Mesodermal cell (in vitro differentiated cells): ENCODE measurements around the gene PTGR2.
A peak's percentile ranks its signal among the peaks of the same experiment; 100 is the strongest.
"Not testable (repeated sequence)": the region's sequence is repeated elsewhere in the genome, so short reads cannot be mapped to it uniquely, and the experiment has no call there.

ENCODE experiments used
- H3K27ac ChIP-seq: 2 replicates; pipeline ENCODE4 v1.7.0; 2013; ENCODE audit warnings: mild to moderate bottlenecking, low read depth, low read length, moderate library complexity; ENCODE audit not compliant: severe bottlenecking
- H3K36me3 ChIP-seq: 2 replicates; pipeline ENCODE4 v1.7.1; 2013; ENCODE audit warnings: mild to moderate bottlenecking, low read length, moderate library complexity; ENCODE audit not compliant: control insufficient read depth, insufficient read depth
- H3K4me1 ChIP-seq: one replicate; pipeline ENCODE4 v1.7.1; 2013; ENCODE audit warnings: mild to moderate bottlenecking, low read length; ENCODE audit not compliant: insufficient read depth, control insufficient read depth, poor library complexity, severe bottlenecking
- H3K4me3 ChIP-seq: 2 replicates; pipeline ENCODE4 v1.7.0; 2013; ENCODE audit warnings: low read length, control low read depth, mild to moderate bottlenecking; ENCODE audit not compliant: insufficient read depth, poor library complexity, severe bottlenecking; ENCODE audit errors: extremely low read depth
- H3K9me3 ChIP-seq: 2 replicates; pipeline ENCODE4 v1.7.1; 2013; ENCODE audit warnings: mild to moderate bottlenecking, low read length, moderate library complexity; ENCODE audit not compliant: control insufficient read depth
- WGBS, 2 experiments: methylation state at CpG; one replicate each; pipeline ENCODE4 v1.1.5; 2013; ENCODE audit warnings: missing lambda C conversion rate in 2 of 2; ENCODE audit not compliant: insufficient coverage in 2 of 2; 5-methylcytosine and 5-hydroxymethylcytosine counted together

The PTGR2 gene

DNA sequence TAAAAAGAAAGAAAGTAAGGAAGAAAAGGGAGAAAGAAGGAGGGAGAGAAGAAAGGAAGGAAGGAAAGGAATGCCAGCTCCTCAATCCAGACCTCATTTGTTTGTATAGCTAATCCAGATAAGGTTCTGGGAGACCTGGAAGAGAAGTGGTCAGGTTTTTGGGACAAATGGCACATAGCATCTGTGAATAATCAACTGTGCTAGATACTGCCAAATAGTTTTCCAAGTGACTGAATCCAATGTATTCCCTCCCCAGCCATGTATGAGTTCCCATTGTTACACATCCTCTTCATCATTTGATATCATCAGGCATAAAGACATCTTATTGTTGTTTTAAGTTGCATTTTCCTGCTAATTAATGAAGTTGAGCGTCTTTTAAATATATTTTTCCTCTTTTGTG, 18.6 kb upstream of the PTGR2 start:
- H3K36me3 ChIP-seq = no peaks in the 10 kb centered on the region
- H3K9me3 ChIP-seq = no peaks in the 10 kb centered on the region
- H3K4me3 ChIP-seq = no peak overlapping the region
- WGBS, 2 experiments = 100% methylated on average over 1 of the region's 1 CpG; no CpG with 5 or more reads in 1 of the 2 experiments
- peaks cover 13% of the 10 kb centered on the region for H3K4me1 ChIP-seq
- H3K27ac ChIP-seq = no peak overlapping the region

DNA sequence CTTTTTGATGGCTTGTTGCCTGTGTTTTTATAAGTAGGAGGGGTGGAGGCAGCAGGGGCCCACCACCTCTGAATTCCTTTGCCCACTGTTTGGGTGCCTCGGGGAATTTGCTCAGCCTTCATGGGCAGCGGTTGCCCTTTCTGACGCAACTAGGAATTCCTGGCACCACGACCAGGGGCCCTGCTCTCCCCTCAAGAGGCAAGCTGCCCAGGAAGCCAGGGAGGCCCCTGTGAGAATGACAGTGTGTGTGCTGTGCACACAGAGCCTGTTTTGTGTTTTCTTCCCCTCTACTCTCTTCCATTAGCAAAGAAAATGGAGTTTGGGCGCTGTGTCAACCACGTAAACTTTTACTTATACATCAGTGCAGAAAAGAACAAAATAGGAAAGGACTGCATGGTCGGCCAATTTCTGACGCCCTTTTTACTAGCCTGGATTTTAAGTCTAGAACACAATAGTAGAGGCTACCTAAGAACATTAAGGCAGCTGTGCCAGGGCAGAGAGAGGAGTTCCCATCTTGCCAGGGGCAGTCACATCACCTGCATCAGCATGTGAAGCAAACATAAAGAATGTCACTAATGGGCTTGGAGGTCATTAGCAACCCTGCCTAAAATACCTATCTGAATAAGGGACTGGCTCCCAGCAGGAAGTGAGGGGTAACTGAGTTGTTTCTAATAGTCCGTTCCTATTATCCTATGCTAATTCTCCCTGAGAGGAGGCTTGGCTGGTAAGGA, 17.9 kb upstream of the PTGR2 start:
- WGBS, 2 experiments = 60 to 67% methylated on average over 3 to 5 of the region's 9 CpGs
- H3K4me1 ChIP-seq = peaks cover 13% of the 10 kb centered on the region
- no peaks in the 10 kb centered on the region for H3K9me3 ChIP-seq
- no peak overlapping the region for H3K4me3 ChIP-seq
- H3K36me3 ChIP-seq = no peaks in the 10 kb centered on the region
- peak overlapping the region; percentile 30 for H3K27ac ChIP-seq

DNA sequence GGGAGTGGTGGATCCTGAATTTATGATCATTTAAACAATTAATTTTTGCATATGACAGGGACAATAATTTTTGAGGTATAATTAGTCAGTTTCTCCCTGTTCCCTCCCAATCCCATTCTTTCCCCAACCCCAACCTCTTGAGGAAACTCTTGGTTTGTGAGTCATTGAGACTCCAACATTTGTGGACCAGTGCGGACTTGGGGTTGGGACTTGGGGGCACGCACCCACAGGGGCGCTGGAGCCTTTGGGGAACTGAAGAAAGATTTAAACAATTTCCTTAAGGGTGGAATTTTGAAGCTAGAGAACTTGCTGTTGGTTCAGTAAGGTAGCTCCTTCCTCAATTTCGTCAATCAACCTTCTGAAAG, 17.4 kb upstream of the PTGR2 start:
- no peaks in the 10 kb centered on the region for H3K9me3 ChIP-seq
- H3K36me3 ChIP-seq = no peaks in the 10 kb centered on the region
- H3K4me1 ChIP-seq = peaks cover 13% of the 10 kb centered on the region
- no peak overlapping the region for H3K27ac ChIP-seq
- WGBS, 2 experiments = 64 to 100% methylated on average over 1 to 2 of the region's 4 CpGs
- no peak overlapping the region for H3K4me3 ChIP-seq

DNA sequence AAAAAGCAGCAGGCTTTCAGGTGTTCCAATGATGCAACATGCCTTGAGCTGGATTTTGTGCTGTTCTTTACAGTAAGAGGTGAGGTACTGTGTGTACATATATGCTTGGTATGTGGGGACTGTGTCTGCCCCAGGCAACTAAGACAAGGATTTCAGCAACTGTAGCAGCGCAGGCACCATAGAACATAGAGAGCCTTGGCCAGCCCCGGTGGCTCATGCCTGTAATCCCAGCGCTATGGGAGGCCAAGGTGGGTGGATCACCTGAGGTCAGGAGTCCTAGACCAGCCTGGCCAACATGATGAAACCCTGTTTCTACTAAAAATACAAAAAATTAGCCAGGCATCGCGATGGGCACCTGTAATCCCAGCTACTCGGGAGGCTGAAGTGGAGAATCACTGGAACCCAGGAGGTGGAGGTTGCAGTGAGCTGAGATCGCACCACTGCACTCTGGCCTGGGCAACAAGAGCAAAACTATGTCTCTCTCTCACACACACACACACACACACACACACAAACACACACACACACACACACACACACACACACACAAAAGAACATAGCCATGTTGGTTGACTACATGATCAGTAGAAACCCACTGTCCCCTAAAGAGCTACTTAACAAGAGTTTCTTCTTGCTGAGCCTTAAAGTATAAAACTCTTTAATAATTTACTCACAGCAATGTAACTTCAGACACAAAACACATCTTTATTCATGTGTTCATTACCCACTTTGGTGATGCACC, 13.2 kb upstream of the PTGR2 start:
- WGBS, 2 experiments = 92 to 93% methylated on average over 6 of the region's 7 CpGs
- H3K9me3 ChIP-seq, H3K36me3 ChIP-seq, H3K4me3 ChIP-seq, H3K27ac ChIP-seq, H3K4me1 ChIP-seq: not testable (repeated sequence)

DNA sequence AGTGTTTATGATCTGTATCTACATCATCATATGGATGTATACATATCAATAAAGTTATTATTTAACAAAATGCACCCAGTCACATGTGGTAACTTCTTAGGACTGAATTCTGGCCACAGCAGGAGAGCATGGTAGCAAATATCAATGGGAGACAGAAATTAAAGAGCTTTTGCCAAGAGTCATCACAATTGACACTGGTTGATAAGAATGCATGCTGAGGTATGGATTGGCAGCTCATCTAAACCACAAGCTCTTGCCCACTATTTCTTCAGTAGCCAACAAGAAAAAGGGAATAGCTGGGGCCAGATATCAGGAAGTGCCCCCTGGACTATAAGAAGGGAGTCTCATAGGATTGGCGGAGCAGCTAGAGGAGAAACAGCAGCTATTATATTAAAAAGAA, 9.4 kb upstream of the PTGR2 start:
- Histone ChIP-seq H3K36me3 (no peaks in the 10 kb centered on the region), H3K9me3 (peaks cover 4% of the 10 kb centered on the region), H3K4me3 (no peak overlapping the region), H3K4me1 (no peaks in the 10 kb centered on the region), H3K27ac (no peak overlapping the region)
- 86 to 100% methylated on average over 1 of the region's 1 CpG for WGBS, 2 experiments

DNA sequence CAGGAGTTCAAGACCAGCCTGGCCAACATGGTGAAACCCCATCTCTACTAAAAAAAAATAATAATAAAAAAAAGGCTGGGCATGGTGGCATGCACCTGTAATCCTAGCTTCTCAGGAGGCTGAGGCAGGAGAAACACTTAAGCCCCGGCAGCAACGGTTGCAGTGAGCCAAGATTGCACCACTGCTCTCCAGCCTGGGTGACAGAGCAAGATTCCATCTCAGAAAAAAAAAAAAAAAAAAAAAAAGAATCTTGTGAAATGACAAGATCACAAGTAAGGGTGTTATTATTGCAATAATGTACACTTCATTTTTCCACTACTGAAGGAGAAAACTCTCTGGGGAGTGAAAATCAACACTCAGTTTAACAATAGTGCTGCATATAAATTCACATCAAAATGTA, 8.8 kb upstream of the PTGR2 start:
- Histone ChIP-seq H3K36me3 (no peaks in the 10 kb centered on the region), H3K9me3 (peaks cover 4% of the 10 kb centered on the region), H3K4me3 (no peak overlapping the region), H3K27ac (no peak overlapping the region), H3K4me1 (no peaks in the 10 kb centered on the region)
- WGBS, 2 experiments = 83 to 86% methylated on average over 2 of the region's 2 CpGs

DNA sequence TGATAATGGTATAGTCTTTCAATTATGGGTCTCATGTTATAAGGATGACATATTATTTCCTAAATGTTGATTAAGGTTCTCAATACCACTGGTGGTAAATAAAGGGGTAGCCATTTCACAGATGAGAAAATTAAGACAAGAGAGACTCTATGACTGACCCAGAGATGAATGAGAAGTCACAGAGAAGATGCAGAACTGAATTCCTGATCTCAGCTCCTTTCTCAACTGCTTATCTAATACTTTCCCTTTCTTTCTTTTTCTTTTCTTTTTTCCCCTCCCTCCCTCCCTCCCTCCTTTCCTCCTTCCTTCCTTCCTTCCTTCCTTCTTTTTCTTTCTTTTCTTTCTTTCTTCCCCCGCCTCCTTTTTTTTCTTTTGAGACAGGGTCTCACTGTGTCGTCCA, 8.3 kb upstream of the PTGR2 start:
- Histone ChIP-seq H3K27ac (no peak overlapping the region), H3K9me3 (peaks cover 4% of the 10 kb centered on the region), H3K4me1 (no peaks in the 10 kb centered on the region), H3K36me3 (no peaks in the 10 kb centered on the region), H3K4me3 (no peak overlapping the region)
- 57 to 100% methylated on average over 1 of the region's 2 CpGs for WGBS, 2 experiments

DNA sequence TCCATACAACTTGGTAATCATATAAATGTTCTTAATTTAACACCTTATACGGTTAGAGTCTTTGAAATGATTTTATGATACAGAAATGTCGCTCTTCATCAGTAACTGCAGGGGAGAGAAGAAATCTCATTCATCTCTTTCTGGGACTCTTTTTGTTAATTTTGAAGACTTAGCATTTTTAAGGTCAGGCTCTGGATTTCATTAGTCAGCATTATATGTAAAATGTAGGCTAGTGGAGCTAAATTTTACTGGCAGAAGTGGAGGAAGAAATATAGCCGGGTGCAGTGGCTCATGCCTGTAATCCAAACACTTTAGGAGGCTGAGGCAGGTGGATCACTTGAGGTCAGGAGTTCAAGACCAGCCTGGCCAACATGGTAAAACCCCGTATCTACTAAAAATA, 4.7 kb upstream of the PTGR2 start:
- Histone ChIP-seq H3K36me3 (no peaks in the 10 kb centered on the region), H3K4me1 (peaks cover 6% of the 10 kb centered on the region), H3K9me3 (peaks cover 4% of the 10 kb centered on the region), H3K27ac (no peak overlapping the region), H3K4me3 (no peak overlapping the region)
- 71% methylated on average over 1 of the region's 4 CpGs; no CpG with 5 or more reads in 1 of the 2 experiments for WGBS, 2 experiments

DNA sequence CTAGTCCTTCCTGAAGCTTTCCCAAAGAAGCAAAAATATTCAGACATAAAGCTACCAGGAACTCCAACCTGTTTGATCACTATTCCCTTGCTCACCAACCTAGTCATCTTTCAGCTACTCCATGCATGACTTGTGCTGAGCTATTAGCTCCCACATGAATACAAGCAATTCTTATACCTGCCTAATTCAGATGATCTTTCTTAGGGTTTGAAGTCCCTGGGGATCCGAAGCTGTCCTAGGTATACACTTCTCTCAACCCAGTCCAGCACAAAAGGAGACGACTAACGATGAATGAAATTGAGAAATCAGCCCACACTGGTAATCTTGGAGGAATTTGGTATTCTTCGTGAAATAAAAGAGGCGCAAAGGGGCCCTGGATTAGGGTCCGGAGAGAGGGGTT, 631 bp upstream of the PTGR2 start:
- Histone ChIP-seq H3K36me3 (peaks cover 3% of the 10 kb centered on the region), H3K4me1 (peaks cover 6% of the 10 kb centered on the region), H3K4me3 (peak overlapping the region; percentile 76), H3K27ac (peak overlapping the region; percentile 97), H3K9me3 (peaks cover 2% of the 10 kb centered on the region)
- 81 to 94% methylated on average over 2 to 3 of the region's 6 CpGs for WGBS, 2 experiments

DNA sequence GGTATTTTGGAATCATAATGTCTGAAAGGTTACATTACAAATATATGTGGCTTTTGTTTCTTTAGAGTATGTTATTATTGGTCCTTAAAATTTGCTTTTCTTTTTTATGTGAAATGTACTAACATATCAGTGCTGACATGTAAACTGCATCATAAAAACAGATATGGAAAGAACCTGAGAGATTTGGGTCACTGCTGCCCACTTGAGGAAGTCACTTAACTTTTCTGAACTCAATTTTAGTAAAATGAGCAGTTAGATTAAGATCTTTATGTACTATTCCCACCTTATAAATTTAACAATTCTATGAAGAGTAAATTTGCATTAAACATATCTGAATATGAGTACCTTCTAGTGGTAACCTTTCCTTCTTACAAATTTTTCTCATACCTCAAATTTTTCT, 7.5 kb downstream of the PTGR2 start:
- no peak overlapping the region for H3K4me3 ChIP-seq
- H3K27ac ChIP-seq = no peak overlapping the region
- H3K4me1 ChIP-seq = no peaks in the 10 kb centered on the region
- H3K9me3 ChIP-seq = no peaks in the 10 kb centered on the region
- H3K36me3 ChIP-seq = peaks cover 28% of the 10 kb centered on the region

DNA sequence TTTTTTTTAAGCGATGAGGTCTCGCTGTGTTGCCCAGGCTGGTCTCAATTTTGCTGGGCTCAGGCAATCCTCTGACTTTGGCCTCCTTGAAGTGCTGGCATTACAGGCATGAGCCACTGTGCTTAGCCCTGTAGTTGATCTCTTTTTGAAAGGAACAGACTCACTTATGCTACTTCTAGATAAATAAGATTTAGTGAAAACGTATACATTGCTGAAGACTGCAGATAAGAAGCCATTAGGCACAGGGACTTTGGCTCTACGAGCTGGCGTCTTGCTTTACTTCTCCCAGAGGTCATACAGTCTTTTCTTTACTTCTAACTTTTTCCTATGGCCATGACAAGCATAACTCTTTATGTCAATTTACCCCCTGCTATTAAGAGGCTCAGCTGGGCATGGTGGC, 9.4 kb downstream of the PTGR2 start:
- WGBS, 2 experiments = 95 to 96% methylated on average over 3 to 4 of the region's 5 CpGs
- Histone ChIP-seq H3K36me3 (peaks cover 31% of the 10 kb centered on the region), H3K9me3 (no peaks in the 10 kb centered on the region), H3K27ac (no peak overlapping the region), H3K4me3 (no peak overlapping the region), H3K4me1 (no peaks in the 10 kb centered on the region)
